ENCODE measurements around the gene DNAH11. TPM values are rescaled to one million over a fixed set of nuclear protein-coding genes. Genes with fewer than 3 reads are reported as not detected.

DNAH11 gene
- total RNA-seq, 1 donor from 2014 or later = 0.13 TPM

- Histone ChIP-seq H3K79me2 (ENCODE audit: low read depth) (peaks cover 17% of the 10 kb centered on the region), H3K27ac (no peak overlapping the region), H4K20me1 (ENCODE audit: low read depth) (no peaks in the 10 kb centered on the region), H3K27me3 (peaks cover 21% of the 10 kb centered on the region), H2AFZ (replicated peaks) (peak overlapping the region; percentile 99), H3K9ac (no peak overlapping the region), H3K36me3 (no peaks in the 10 kb centered on the region), H3K9me3 (ENCODE audit: low read depth) (no peaks in the 10 kb centered on the region), H3F3A (ENCODE audit: low read depth) (peaks cover 28% of the 10 kb centered on the region), H3K4me3 (peak overlapping the region; percentile 66), H3K4me1 (peaks cover 29% of the 10 kb centered on the region), H3K4me2 (peak overlapping the region; percentile 94)
- Mint-ChIP-seq H3K36me3 (no peaks in the 10 kb centered on the region), H3K4me3 (peak overlapping the region; percentile 92), H3K9me3 (no peaks in the 10 kb centered on the region), H3K4me1 (peaks cover 54% of the 10 kb centered on the region), H3K27ac (peak overlapping the region; percentile 70), H3K27me3 (ENCODE audit: insufficient read depth, low read depth) (no peaks in the 10 kb centered on the region)
- TF ChIP-seq, protein P1, sequence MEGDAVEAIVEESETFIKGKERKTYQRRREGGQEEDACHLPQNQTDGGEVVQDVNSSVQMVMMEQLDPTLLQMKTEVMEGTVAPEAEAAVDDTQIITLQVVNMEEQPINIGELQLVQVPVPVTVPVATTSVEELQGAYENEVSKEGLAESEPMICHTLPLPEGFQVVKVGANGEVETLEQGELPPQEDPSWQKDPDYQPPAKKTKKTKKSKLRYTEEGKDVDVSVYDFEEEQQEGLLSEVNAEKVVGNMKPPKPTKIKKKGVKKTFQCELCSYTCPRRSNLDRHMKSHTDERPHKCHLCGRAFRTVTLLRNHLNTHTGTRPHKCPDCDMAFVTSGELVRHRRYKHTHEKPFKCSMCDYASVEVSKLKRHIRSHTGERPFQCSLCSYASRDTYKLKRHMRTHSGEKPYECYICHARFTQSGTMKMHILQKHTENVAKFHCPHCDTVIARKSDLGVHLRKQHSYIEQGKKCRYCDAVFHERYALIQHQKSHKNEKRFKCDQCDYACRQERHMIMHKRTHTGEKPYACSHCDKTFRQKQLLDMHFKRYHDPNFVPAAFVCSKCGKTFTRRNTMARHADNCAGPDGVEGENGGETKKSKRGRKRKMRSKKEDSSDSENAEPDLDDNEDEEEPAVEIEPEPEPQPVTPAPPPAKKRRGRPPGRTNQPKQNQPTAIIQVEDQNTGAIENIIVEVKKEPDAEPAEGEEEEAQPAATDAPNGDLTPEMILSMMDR (IDR thresholded peaks at IDR 0.05) = no peak
- no peak for TF ChIP-seq EZH2phosphoT487 (IDR thresholded peaks at IDR 0.05)
- no peak for TF ChIP-seq EZH2 (IDR thresholded peaks at IDR 0.05)
- no peak for DNase-seq (ENCODE audit: low spot score)
Measured at GRCh38 chr7:21946222-21946709, 403.4 kb downstream of the DNAH11 start.

- H3K9me3 Mint-ChIP-seq = no peaks in the 10 kb centered on the region
- Histone ChIP-seq H3K4me3 (no peak overlapping the region), H3K4me1 (peaks cover 23% of the 10 kb centered on the region), H3K9ac (no peak overlapping the region), H2AFZ (replicated peaks) (no peak overlapping the region), H3K4me2 (no peak overlapping the region), H3K9me3 (ENCODE audit: low read depth) (no peaks in the 10 kb centered on the region), H3K36me3 (no peaks in the 10 kb centered on the region), H3K27ac (no peak overlapping the region), H3K27me3 (peaks cover 21% of the 10 kb centered on the region), H4K20me1 (ENCODE audit: low read depth) (no peaks in the 10 kb centered on the region), H3F3A (ENCODE audit: low read depth) (peaks cover 28% of the 10 kb centered on the region), H3K79me2 (ENCODE audit: low read depth) (peaks cover 17% of the 10 kb centered on the region)
- TF ChIP-seq EZH2phosphoT487 (IDR thresholded peaks at IDR 0.05) (no peak), EZH2 (IDR thresholded peaks at IDR 0.05) (no peak)
- TF ChIP-seq, protein P1 (IDR thresholded peaks at IDR 0.05) = no peak
- no peaks in the 10 kb centered on the region for H3K36me3 Mint-ChIP-seq
- no peak overlapping the region for H3K27ac Mint-ChIP-seq
- H3K4me1 Mint-ChIP-seq = peaks cover 48% of the 10 kb centered on the region
- H3K27me3 Mint-ChIP-seq (ENCODE audit: insufficient read depth, low read depth) = no peaks in the 10 kb centered on the region
- peak overlapping the region; percentile 1 for H3K4me3 Mint-ChIP-seq
- DNase-seq (ENCODE audit: low spot score) = no peak
Measured at GRCh38 chr7:21947056-21947455, 404.2 kb downstream of the DNAH11 start.

- no peak overlapping the region for H3K27ac Mint-ChIP-seq
- no peak overlapping the region for H2AFZ ChIP-seq (replicated peaks)
- H3F3A ChIP-seq (ENCODE audit: low read depth) = peaks cover 28% of the 10 kb centered on the region
- no peaks in the 10 kb centered on the region for H3K36me3 Mint-ChIP-seq
- H3K4me2 ChIP-seq = no peak overlapping the region
- H3K27ac ChIP-seq = no peak overlapping the region
- no peak overlapping the region for H3K9ac ChIP-seq
- H3K4me1 ChIP-seq = peaks cover 14% of the 10 kb centered on the region
- no peaks in the 10 kb centered on the region for H3K27me3 Mint-ChIP-seq (ENCODE audit: insufficient read depth, low read depth)
- H3K4me3 ChIP-seq = no peak overlapping the region
- H4K20me1 ChIP-seq (ENCODE audit: low read depth) = no peaks in the 10 kb centered on the region
- no peak for DNase-seq (ENCODE audit: low spot score)
- no peak overlapping the region for H3K4me3 Mint-ChIP-seq
- H3K9me3 Mint-ChIP-seq = no peaks in the 10 kb centered on the region
- peaks cover 21% of the 10 kb centered on the region for H3K27me3 ChIP-seq
- H3K79me2 ChIP-seq (ENCODE audit: low read depth) = peaks cover 14% of the 10 kb centered on the region
- peaks cover 39% of the 10 kb centered on the region for H3K4me1 Mint-ChIP-seq
- H3K36me3 ChIP-seq = no peaks in the 10 kb centered on the region
- no peak for TF ChIP-seq EZH2 (IDR thresholded peaks at IDR 0.05)
- TF ChIP-seq, protein P1 (IDR thresholded peaks at IDR 0.05) = no peak
- TF ChIP-seq EZH2phosphoT487 (IDR thresholded peaks at IDR 0.05) = no peak
- H3K9me3 ChIP-seq (ENCODE audit: low read depth) = no peaks in the 10 kb centered on the region
Measured at GRCh38 chr7:21947946-21948345, 405.1 kb downstream of the DNAH11 start.

Data from neural progenitor cell (in vitro differentiated cells).